RWPE1 (cell line): ENCODE data around the gene CATSPERB.
"Not testable (repeated sequence)": the region's sequence is repeated elsewhere in the genome, so short reads cannot be mapped to it uniquely, and the experiment has no call there.

Source experiments
- CTCF ChIA-PET: fragments of 350-600 bp; sonication (Branson Sonifier 250); formaldehyde crosslinking; extraction: SDS; loops from one replicate; lab custom pipeline; 2021; lab: Yijun Ruan, JAX
- POLR2A ChIA-PET: fragments of 400-600 bp; formaldehyde crosslinking; extraction: SDS; loops from one replicate; lab custom pipeline; 2020; ENCODE audit warnings: antibody characterized with exemption; ENCODE audit not compliant: low non-redundant PET; lab: Yijun Ruan, JAX
- DNase-seq: peaks from one replicate; pipeline ENCODE4 v3.0.0; 2012; ENCODE audit warnings: low spot score
- H3K27ac ChIP-seq: fragments of 450-650 bp; 2 replicates; pipeline ENCODE4 v1.5.1; 2017
- CTCF ChIP-seq: fragments of 450-650 bp; conservative IDR thresholded peaks from 2 replicates; pipeline ENCODE4 v1.5.1; 2017; ENCODE audit warnings: low read depth, mild to moderate bottlenecking

Gene CATSPERB

GRCh38 chr14:91573528-91573893, 158.4 kb downstream of the CATSPERB start:
- ChIA-PET CTCF (no interaction called here), POLR2A (no interaction called here)
- no peak overlapping the region for H3K27ac ChIP-seq
- TF ChIP-seq CTCF: no peak
- DNase-seq: no peak

- POLR2A ChIA-PET: no interaction called here
- CTCF ChIA-PET: no interaction called here
- no peak for TF ChIP-seq CTCF
- no peak for DNase-seq
- no peak overlapping the region for H3K27ac ChIP-seq
These were observed 161.9 kb downstream of the CATSPERB start for GRCh38 chr14:91570021-91570420.

GRCh38 chr14:91569301-91569700, 162.6 kb downstream of the CATSPERB start:
- TF ChIP-seq CTCF: no peak
- no peak for DNase-seq
- ChIA-PET CTCF (no interaction called here), POLR2A (no interaction called here)
- no peak overlapping the region for H3K27ac ChIP-seq

- CTCF ChIA-PET: no interaction called here
- no peak overlapping the region for H3K27ac ChIP-seq
- DNase-seq: no peak
- TF ChIP-seq CTCF: no peak
- POLR2A ChIA-PET: no interaction called here
These were observed 163.3 kb downstream of the CATSPERB start for GRCh38 chr14:91568626-91569025.

GRCh38 chr14:91567827-91568226, 164.1 kb downstream of the CATSPERB start:
- CTCF ChIA-PET: interaction anchor here (0.6 kb wide), 1 partner anchor 357 kb away, joined by 11 read pairs; no protein-coding TSS in a partner anchor
- H3K27ac ChIP-seq, DNase-seq, POLR2A ChIA-PET: not testable (repeated sequence)

- TF ChIP-seq CTCF: no peak
- DNase-seq: no peak
- H3K27ac ChIP-seq: no peak overlapping the region
- ChIA-PET POLR2A (no interaction called here), CTCF (no interaction called here)
These were observed 176.4 kb downstream of the CATSPERB start for GRCh38 chr14:91555531-91555930.

- CTCF ChIA-PET: no interaction called here
- no peak for DNase-seq
- no peak overlapping the region for H3K27ac ChIP-seq
- TF ChIP-seq CTCF: no peak
- POLR2A ChIA-PET: no interaction called here
These were observed 177.2 kb downstream of the CATSPERB start for GRCh38 chr14:91554535-91555332.
